Fibroblast of lung (primary cell): ENCODE results near the gene ANGEL2.

ENCODE experiments used
- EZH2 ChIP-seq: IDR thresholded peaks from 2 replicates; pipeline ENCODE4 v1.5.1; 2012; ENCODE audit warnings: low read length, control low read depth, mild to moderate bottlenecking; ENCODE audit errors: missing control alignments
- TF ChIP-seq, protein P1 (sequence below), 2 donors: IDR thresholded peaks in 1 of 2; conservative IDR thresholded peaks in 1 of 2; 1 replicate in 1 of 2; 2 replicates in 1 of 2; pipeline ENCODE4 v1.5.1; 2011 to 2012; ENCODE audit warnings: low read length in 2 of 2, control low read depth in 1 of 2, inconsistent platforms in 1 of 2, low read depth in 1 of 2, mild to moderate bottlenecking in 1 of 2

DNA sequence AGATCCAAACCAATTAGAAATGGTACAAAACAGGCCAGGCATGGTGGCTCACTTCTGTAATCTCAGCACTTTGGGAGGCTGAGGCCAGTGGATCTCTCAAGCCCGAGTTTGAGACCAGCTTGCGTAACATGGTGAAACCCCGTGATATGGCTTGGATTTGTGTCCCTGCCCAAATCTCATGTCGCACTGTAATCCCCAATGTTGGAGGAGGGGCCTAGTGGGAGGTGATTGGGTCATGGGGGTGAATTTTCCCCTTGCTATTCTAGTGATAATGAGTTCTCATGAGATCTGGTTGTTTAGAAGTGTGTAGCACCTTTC is 72.3 kb downstream of the ANGEL2 start:
- TF ChIP-seq, protein P1, sequence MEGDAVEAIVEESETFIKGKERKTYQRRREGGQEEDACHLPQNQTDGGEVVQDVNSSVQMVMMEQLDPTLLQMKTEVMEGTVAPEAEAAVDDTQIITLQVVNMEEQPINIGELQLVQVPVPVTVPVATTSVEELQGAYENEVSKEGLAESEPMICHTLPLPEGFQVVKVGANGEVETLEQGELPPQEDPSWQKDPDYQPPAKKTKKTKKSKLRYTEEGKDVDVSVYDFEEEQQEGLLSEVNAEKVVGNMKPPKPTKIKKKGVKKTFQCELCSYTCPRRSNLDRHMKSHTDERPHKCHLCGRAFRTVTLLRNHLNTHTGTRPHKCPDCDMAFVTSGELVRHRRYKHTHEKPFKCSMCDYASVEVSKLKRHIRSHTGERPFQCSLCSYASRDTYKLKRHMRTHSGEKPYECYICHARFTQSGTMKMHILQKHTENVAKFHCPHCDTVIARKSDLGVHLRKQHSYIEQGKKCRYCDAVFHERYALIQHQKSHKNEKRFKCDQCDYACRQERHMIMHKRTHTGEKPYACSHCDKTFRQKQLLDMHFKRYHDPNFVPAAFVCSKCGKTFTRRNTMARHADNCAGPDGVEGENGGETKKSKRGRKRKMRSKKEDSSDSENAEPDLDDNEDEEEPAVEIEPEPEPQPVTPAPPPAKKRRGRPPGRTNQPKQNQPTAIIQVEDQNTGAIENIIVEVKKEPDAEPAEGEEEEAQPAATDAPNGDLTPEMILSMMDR (conservative IDR thresholded peaks at IDR 0.05 in 1 of 2, IDR thresholded peaks at IDR 0.05 in 1 of 2; ENCODE audit: low read depth in 1 of 2, low read length in 2 of 2), result no peak
- TF ChIP-seq EZH2, result no peak
